ENCODE data around the gene TMEM270. TPM values are rescaled to one million over a fixed set of nuclear protein-coding genes. Genes with fewer than 3 reads are reported as not detected.
A peak's percentile ranks its signal among the peaks of the same experiment; 100 is the strongest.

The TMEM270 gene
- total RNA-seq, 1 experiment from 2014 or later, result 0.28 TPM

GRCh38 chr7:73903321-73904218 is 42.6 kb downstream of the TMEM270 start (continued):
- TF ChIP-seq ZNF532 (CRISPR knock-in tag; IDR thresholded peaks at IDR 0.05; ENCODE audit: borderline replicate concordance) (no peak), CDX4 (CRISPR knock-in tag; IDR thresholded peaks at IDR 0.05; ENCODE audit: borderline replicate concordance) (no peak)

GRCh38 chr7:73904219-73905137 is 43.5 kb downstream of the TMEM270 start:
- H3K9me3 Mint-ChIP-seq, result no peaks in the 10 kb centered on the region
- DNase-seq (ENCODE audit: low spot score), result no peak
- H3K27ac Mint-ChIP-seq, result peak overlapping the region; percentile 76; the same call in 1 of the 2 replicates
- H3K4me3 Mint-ChIP-seq, result no peak overlapping the region
- H3K27me3 Mint-ChIP-seq (ENCODE audit: low read depth), result no peaks in the 10 kb centered on the region
- ChIA-PET POLR2A (no interaction called here), CTCF (interaction anchor here (0.6 to 1.7 kb wide), 2 partner anchors 62 to 75 kb away, joined by 3 to 4 read pairs; partner anchors contain the start of gene METTL27)
- ATAC-seq, result no peak
- no peaks in the 10 kb centered on the region for H3K36me3 Mint-ChIP-seq
- H3K4me1 Mint-ChIP-seq, result peaks cover 31% of the 10 kb centered on the region
- TF ChIP-seq ZNF512 (CRISPR knock-in tag; IDR thresholded peaks at IDR 0.05; ENCODE audit: borderline replicate concordance), result no peak
- no peak for TF ChIP-seq FOXP4 (CRISPR knock-in tag; IDR thresholded peaks at IDR 0.05)
- no peak for TF ChIP-seq PRRX2 (CRISPR knock-in tag; IDR thresholded peaks at IDR 0.05)
- TF ChIP-seq RELA (CRISPR knock-in tag; IDR thresholded peaks at IDR 0.05; ENCODE audit: borderline replicate concordance), result no peak
- TF ChIP-seq ZMAT4 (CRISPR knock-in tag; IDR thresholded peaks at IDR 0.05), result no peak
- TF ChIP-seq ZSCAN18 (CRISPR knock-in tag; IDR thresholded peaks at IDR 0.05), result no peak
- TF ChIP-seq TP53 (CRISPR knock-in tag; IDR thresholded peaks at IDR 0.05), result no peak
- no peak for TF ChIP-seq ZNF281 (CRISPR knock-in tag; IDR thresholded peaks at IDR 0.05)
- no peak for TF ChIP-seq CDX4 (CRISPR knock-in tag; IDR thresholded peaks at IDR 0.05; ENCODE audit: borderline replicate concordance)
- TF ChIP-seq ZNF425 (CRISPR knock-in tag; conservative IDR thresholded peaks at IDR 0.05), result no peak
- no peak for TF ChIP-seq TEAD1 (CRISPR knock-in tag; IDR thresholded peaks at IDR 0.05)

Measured in WTC11 (cell line).